GM18909 (cell line): ENCODE results near the gene WSB1.
"Not testable (repeated sequence)": the region's sequence is repeated elsewhere in the genome, so short reads cannot be mapped to it uniquely, and the experiment has no call there.

ENCODE experiments used
- ATAC-seq: cut with Tn5 transposase; IDR thresholded peaks from one replicate; pipeline ENCODE4 v1.9.1; 2021; ENCODE audit warnings: mild to moderate bottlenecking; ENCODE audit not compliant: unreplicated experiment, poor library complexity

The WSB1 gene, protein sequence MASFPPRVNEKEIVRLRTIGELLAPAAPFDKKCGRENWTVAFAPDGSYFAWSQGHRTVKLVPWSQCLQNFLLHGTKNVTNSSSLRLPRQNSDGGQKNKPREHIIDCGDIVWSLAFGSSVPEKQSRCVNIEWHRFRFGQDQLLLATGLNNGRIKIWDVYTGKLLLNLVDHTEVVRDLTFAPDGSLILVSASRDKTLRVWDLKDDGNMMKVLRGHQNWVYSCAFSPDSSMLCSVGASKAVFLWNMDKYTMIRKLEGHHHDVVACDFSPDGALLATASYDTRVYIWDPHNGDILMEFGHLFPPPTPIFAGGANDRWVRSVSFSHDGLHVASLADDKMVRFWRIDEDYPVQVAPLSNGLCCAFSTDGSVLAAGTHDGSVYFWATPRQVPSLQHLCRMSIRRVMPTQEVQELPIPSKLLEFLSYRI

DNA sequence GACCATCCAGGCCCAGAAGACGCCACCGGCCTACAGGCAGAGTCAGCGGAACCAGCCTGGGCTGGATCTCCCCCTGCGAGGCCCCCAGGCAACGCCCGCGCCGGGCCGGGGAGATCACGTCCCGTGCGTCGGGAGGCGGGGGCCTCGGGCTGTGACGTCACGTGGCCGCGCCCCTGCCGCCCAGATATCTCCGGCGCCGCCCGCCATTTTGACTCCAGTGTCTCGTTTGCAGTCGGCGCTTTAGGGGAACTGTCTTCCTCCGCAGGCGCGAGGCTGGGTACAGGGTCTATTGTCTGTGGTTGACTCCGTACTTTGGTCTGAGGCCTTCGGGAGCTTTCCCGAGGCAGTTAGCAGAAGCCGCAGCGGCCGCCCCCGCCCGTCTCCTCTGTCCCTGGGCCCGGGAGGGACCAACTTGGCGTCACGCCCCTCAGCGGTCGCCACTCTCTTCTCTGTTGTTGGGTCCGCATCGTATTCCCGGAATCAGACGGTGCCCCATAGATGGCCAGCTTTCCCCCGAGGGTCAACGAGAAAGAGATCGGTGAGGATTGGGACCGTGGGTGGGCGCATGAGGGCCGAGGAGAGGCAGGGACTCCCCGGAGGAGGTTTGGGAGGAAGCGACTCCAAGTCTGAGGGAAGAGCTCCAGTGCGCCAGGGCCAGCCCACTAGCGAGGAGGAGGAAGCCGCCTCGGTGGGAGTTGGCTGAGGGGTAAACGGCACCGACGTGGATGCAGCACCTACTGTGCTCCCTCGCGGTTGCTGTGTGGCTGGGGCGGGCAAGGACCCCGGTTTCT, at the start of gene WSB1:
WSB1 (plus strand) TSS at position 217 of the 791 bp plus-strand sequence; CDS start at position 499, 282 bp downstream.
- ATAC-seq = peak; percentile 87

GRCh38 chr17:27244491-27245223, 49.3 kb upstream of the WSB1 start:
- ATAC-seq = no peak

GRCh38 chr17:27245230-27245696, 48.7 kb upstream of the WSB1 start:
- peak; percentile 92 for ATAC-seq

GRCh38 chr17:27246537-27246936, 47.4 kb upstream of the WSB1 start:
- no peak for ATAC-seq

GRCh38 chr17:27247071-27247957, 46.6 kb upstream of the WSB1 start:
- no peak for ATAC-seq

DNA sequence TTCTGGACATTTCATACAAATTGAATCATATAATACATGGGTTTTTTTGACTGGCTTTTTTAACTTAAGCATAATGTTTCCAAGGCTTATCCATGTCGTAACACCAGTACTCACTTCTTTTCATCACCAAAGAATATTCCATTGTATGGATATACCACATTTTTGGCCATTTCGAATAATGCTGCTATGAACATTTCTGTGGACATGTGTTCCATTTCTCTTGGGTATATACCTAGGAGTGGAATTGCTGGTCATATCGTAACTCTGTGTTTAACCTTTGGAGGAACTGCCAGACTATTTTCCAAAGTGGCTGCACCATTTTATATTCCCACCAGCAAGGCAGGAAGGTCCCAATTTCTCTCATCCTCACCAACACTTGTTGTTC, 46.0 kb upstream of the WSB1 start:
- ATAC-seq = no peak

- not testable (repeated sequence) for ATAC-seq
Observed at GRCh38 chr17:27250791-27251190, 43.1 kb upstream of the WSB1 start.

GRCh38 chr17:27254802-27255201, 39.1 kb upstream of the WSB1 start:
- not testable (repeated sequence) for ATAC-seq

- ATAC-seq = no peak
Observed at GRCh38 chr17:27256225-27257030, 37.5 kb upstream of the WSB1 start.

DNA sequence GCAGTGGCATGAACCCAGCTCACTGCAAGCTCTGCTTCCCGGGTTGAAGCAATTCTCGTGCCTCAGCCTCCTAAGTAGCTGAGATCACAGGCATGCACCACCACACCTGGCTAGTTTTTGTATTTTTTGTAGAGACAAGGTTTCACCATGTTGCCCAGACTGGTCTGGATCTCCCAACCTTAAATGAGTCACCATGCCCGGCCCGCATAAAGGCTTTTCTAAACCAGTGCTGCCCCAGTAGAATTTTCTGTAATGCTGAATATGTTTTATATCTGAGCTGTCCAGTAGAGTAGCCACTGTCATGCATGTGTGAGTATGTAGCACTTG, 36.9 kb upstream of the WSB1 start:
- ATAC-seq = no peak

GRCh38 chr17:27259356-27259755, 34.6 kb upstream of the WSB1 start:
- no peak for ATAC-seq

- ATAC-seq = no peak
Observed at GRCh38 chr17:27263386-27263785, 30.5 kb upstream of the WSB1 start.

- ATAC-seq = no peak
Observed at GRCh38 chr17:27264068-27264812, 29.7 kb upstream of the WSB1 start.

GRCh38 chr17:27265333-27265732, 28.6 kb upstream of the WSB1 start:
- no peak for ATAC-seq

- ATAC-seq = no peak
Observed at GRCh38 chr17:27266228-27266627, 27.7 kb upstream of the WSB1 start.

GRCh38 chr17:27268394-27269085, 25.4 kb upstream of the WSB1 start:
- no peak for ATAC-seq

- ATAC-seq = no peak
Observed at GRCh38 chr17:27269201-27269600, 24.7 kb upstream of the WSB1 start.

- no peak for ATAC-seq
Observed at GRCh38 chr17:27269974-27270373, 23.9 kb upstream of the WSB1 start.
